ENCODE measurements around the gene OR6B3. TPM values are rescaled to one million over a fixed set of nuclear protein-coding genes. Genes with fewer than 3 reads are reported as not detected.

OR6B3 gene
- total RNA-seq, 1 experiment from 2014 or later: not detected

DNA sequence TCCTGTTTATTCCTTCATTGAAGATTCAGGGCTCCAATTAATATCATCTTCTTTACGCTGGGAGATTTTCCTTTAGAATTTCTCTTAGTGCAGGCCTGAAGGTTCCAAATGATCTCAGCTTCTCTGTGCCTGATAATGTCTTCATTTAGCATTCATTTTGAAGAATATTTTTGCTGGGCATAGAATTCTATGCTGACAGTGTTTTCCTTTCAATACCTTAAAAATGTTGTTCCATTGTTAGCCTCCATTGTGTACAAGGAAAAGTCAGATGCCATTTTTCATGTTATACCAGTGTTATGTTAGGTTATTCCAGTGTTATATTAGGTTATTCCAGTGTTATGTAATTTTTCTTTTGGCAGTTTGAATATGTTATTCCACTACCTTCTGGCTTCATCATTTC lies 14.9 kb upstream of the OR6B3 start:
- TF ChIP-seq, protein P1, sequence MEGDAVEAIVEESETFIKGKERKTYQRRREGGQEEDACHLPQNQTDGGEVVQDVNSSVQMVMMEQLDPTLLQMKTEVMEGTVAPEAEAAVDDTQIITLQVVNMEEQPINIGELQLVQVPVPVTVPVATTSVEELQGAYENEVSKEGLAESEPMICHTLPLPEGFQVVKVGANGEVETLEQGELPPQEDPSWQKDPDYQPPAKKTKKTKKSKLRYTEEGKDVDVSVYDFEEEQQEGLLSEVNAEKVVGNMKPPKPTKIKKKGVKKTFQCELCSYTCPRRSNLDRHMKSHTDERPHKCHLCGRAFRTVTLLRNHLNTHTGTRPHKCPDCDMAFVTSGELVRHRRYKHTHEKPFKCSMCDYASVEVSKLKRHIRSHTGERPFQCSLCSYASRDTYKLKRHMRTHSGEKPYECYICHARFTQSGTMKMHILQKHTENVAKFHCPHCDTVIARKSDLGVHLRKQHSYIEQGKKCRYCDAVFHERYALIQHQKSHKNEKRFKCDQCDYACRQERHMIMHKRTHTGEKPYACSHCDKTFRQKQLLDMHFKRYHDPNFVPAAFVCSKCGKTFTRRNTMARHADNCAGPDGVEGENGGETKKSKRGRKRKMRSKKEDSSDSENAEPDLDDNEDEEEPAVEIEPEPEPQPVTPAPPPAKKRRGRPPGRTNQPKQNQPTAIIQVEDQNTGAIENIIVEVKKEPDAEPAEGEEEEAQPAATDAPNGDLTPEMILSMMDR (conservative IDR thresholded peaks at IDR 0.05; ENCODE audit: low read depth, low read length): no peak
- no peak for TF ChIP-seq EZH2 (IDR thresholded peaks at IDR 0.05; ENCODE audit: borderline replicate concordance, low read depth, low read length, poor library complexity, severe bottlenecking)
- no TSS peak for BruUV-seq (replicated peaks)
- ChIA-PET CTCF (no interaction called here), POLR2A (ENCODE audit: low non-redundant PET) (no interaction called here)
- no peak for DNase-seq (ENCODE audit: low spot score)
- no peak overlapping the region for H3K4me3 ChIP-seq (ENCODE audit: low read depth, low read length, poor library complexity, severe bottlenecking)
- peaks cover 49% of the 10 kb centered on the region for H3K27me3 ChIP-seq (replicated peaks; ENCODE audit: insufficient read depth, low read depth, low read length, poor library complexity)
- no peaks in the 10 kb centered on the region for H3K36me3 ChIP-seq (ENCODE audit: insufficient read depth, low read length, poor library complexity, severe bottlenecking)
- no peak overlapping the region for H3K27ac ChIP-seq (ENCODE audit: low read depth, low read length, poor library complexity, severe bottlenecking)
- intact Hi-C loops (cut with micrococcal nuclease; ENCODE audit: unreplicated experiment): no loop called here
- no peaks in the 10 kb centered on the region for H3K9me3 ChIP-seq (ENCODE audit: low read depth, low read length, poor library complexity, severe bottlenecking)
- H3K4me1 ChIP-seq (ENCODE audit: insufficient read depth, low read length, poor library complexity, severe bottlenecking): no peaks in the 10 kb centered on the region

DNA sequence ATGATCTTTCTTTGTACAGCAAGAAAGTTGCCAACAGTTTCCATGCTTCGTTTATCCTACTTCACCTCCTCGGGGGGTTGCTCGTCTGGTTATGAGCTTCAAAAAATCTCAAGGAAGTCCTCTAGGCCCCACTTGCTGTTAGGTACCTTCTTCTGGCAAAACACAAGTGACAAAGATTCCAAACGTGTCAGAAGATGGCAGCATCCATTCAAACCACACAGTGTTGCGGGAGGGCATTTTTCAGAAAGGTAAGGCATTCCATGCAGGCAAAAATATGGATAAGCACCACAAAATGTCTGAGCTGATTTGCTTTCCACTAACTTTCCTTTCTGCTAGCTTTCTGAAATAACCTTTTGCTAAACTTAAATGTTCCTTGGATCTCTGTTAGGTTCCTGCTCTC lies 13.2 kb upstream of the OR6B3 start:
- Histone ChIP-seq H3K27me3 (replicated peaks; ENCODE audit: insufficient read depth, low read depth, low read length, poor library complexity) (peaks cover 48% of the 10 kb centered on the region), H3K4me1 (ENCODE audit: insufficient read depth, low read length, poor library complexity, severe bottlenecking) (no peaks in the 10 kb centered on the region), H3K36me3 (ENCODE audit: insufficient read depth, low read length, poor library complexity, severe bottlenecking) (no peaks in the 10 kb centered on the region), H3K9me3 (ENCODE audit: low read depth, low read length, poor library complexity, severe bottlenecking) (no peaks in the 10 kb centered on the region), H3K4me3 (ENCODE audit: low read depth, low read length, poor library complexity, severe bottlenecking) (no peak overlapping the region), H3K27ac (ENCODE audit: low read depth, low read length, poor library complexity, severe bottlenecking) (no peak overlapping the region)
- ChIA-PET POLR2A (ENCODE audit: low non-redundant PET) (no interaction called here), CTCF (no interaction called here)
- DNase-seq (ENCODE audit: low spot score): no peak
- TF ChIP-seq, protein P1 (conservative IDR thresholded peaks at IDR 0.05; ENCODE audit: low read depth, low read length): no peak
- TF ChIP-seq EZH2 (IDR thresholded peaks at IDR 0.05; ENCODE audit: borderline replicate concordance, low read depth, low read length, poor library complexity, severe bottlenecking): no peak
- no TSS peak for BruUV-seq (replicated peaks)
- intact Hi-C loops (cut with micrococcal nuclease; ENCODE audit: unreplicated experiment): no loop called here

DNA sequence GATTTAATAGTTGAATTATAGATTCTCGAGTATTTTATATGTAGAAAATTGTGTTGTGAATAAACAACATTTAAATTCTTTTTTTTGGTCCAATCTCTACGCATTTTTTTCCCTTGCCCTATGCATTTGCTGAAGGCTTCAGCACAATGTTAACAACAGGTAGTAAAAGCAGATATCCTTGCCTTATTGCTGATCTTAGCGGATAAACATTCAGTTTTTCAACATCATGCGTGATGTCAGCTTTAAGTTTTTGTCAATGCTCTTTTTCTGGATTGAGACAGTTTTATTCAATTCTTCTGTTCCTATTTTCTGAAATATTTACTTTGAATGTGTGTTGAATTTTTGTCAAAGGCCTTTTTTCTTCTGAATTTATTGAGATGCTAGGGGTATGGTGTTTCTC lies 11.6 kb upstream of the OR6B3 start:
- no peak overlapping the region for H3K27ac ChIP-seq (ENCODE audit: low read depth, low read length, poor library complexity, severe bottlenecking)
- no peak overlapping the region for H3K4me3 ChIP-seq (ENCODE audit: low read depth, low read length, poor library complexity, severe bottlenecking)
- intact Hi-C loops (cut with micrococcal nuclease; ENCODE audit: unreplicated experiment): loop anchor here (5.0 kb wide), 1 partner anchor 372 kb away; the partner anchor contains the start of gene GPC1
- peaks cover 46% of the 10 kb centered on the region for H3K27me3 ChIP-seq (replicated peaks; ENCODE audit: insufficient read depth, low read depth, low read length, poor library complexity)
- CTCF ChIA-PET: interaction anchor here (0.7 kb wide), 1 partner anchor 86 kb away, joined by 4 read pairs; no protein-coding TSS in a partner anchor
- H3K9me3 ChIP-seq (ENCODE audit: low read depth, low read length, poor library complexity, severe bottlenecking): no peaks in the 10 kb centered on the region
- TF ChIP-seq EZH2 (IDR thresholded peaks at IDR 0.05; ENCODE audit: borderline replicate concordance, low read depth, low read length, poor library complexity, severe bottlenecking): no peak
- TF ChIP-seq, protein P1 (conservative IDR thresholded peaks at IDR 0.05; ENCODE audit: low read depth, low read length): no peak
- no TSS peak for BruUV-seq (replicated peaks)
- no peaks in the 10 kb centered on the region for H3K36me3 ChIP-seq (ENCODE audit: insufficient read depth, low read length, poor library complexity, severe bottlenecking)
- H3K4me1 ChIP-seq (ENCODE audit: insufficient read depth, low read length, poor library complexity, severe bottlenecking): no peaks in the 10 kb centered on the region
- POLR2A ChIA-PET (ENCODE audit: low non-redundant PET): no interaction called here
- no peak for DNase-seq (ENCODE audit: low spot score)
